GM21526 (cell line): ENCODE results near the gene SMPX.

Experiments used
- ATAC-seq: cut with Tn5 transposase; IDR thresholded peaks from one replicate; pipeline ENCODE4 v1.9.1; 2021; ENCODE audit warnings: moderate library complexity; ENCODE audit not compliant: unreplicated experiment, low FRiP score

The SMPX gene

DNA sequence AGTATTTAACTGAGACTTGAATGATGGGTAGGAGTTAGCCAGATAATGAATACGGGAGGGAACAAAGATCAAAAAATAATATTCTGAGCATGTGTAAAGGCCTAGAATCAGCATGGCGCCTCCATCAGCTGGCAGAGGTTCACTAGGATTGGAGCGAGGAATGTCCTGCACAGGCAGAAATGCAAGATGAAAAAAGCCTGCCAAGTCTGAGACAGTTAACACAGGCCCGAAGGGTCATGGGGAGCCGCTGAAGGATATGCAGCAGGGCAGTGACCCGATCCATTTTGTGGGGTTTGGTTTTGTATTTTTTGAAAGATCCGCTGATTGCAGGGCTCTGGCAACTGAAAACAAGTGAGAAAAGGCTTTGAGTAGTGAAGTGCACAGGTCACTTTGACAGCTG, 40.1 kb downstream of the SMPX start:
- ATAC-seq, result no peak

DNA sequence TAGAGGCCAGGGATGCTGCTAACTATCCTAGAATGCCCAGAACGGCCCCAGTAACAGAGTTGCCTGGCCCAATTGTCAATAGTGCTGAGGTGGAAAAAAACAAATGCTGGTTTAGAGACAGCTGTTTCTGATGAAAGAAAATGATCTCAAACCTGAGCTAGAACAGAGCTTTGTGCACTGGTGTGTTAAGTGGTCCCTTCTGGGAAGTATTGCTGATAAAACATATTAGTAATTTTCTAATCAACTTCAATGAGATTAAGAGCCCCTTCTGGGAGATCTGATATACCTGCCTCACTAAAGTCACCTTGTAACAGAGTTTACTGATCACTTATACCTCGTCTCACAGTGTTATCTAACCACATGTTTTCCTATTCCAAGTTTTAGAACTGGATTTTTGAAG, 42.1 kb downstream of the SMPX start:
- no peak for ATAC-seq

DNA sequence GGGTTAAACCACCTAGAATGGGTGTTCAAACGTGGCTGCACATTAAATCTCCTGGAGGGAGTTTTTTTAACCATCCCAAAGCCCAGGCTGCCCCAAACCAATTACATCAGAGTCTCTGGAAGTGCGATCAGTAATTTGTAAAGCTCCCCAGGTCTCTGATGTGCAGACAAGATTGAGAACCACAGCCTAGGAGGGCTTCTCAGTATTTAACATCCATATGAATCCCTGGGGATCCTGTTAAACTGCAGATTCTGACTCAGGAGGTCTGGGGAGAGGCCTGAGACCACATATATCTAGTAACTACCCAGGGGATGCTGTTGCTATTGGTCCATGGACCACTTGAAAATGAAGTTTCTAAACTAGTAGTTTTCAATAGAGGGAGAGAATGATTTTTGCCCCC, 42.6 kb downstream of the SMPX start:
- no peak for ATAC-seq

DNA sequence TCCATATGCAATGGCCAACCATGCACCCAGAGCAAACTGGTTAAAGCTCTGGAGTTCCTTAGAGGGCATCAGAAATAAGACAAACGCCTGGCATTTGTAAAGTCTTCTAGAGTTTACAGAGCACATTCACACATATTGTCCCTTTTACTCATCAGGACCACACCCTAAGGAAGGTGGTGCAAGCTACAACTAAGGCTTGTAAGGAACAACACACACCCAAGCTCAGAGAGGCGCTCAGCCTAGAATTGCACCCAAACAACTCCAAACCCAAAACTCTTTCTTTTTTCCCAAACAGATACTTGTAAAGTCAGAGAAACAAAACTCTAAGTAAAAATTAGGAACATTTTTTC, 46.1 kb downstream of the SMPX start:
- no peak for ATAC-seq

DNA sequence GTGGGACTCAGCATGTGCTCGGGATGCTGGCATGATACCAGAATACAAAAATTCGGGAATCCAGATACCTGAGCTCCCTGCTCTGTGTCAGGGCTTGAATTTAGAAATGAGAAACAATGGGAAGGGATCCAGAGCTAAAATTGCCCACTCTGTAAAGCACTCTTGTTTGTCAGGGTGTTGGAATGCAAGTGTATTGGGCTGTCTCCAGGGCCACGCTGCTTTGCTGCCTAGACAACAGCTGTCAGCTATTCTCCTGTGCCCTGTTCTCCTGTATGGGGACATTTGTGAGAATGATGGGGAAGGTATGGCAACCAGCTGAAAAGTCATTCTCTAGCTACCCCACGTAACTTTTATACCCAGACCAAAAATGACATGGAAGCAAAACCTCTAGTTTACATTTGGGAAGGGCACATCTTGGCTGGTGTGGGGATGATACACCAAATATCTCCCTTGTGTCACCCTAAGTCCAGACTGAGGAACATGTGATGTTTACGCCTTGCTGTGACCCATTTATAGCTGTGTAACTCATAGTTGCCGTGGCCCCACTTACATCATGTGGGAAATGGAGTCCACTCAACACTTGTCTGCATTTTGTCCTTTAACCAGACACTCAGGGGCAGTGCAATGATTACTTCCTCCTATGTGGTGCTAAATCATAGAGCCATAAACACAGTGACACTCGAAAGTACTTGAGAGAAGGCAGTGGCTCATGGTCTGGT, 46.6 kb downstream of the SMPX start:
- no peak for ATAC-seq

DNA sequence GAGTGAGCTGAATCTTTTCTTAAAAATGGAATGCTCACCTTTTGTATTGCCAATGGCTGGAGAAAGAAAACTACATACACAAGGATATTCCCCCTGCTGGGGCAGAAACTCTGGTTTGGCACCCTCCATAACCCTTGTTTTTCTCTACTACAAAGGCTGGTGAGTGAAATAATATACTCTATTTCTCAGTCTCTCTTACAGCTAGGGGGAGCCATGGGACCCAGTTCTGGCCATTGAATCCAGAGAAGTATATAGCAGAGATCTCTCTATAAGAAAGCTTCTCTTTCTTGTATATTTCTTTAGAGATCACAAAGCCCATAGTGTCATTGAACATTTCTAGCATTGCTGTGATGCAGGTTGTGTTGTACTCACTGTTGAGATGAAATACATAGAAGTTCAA, 49.8 kb downstream of the SMPX start:
- ATAC-seq, result no peak

DNA sequence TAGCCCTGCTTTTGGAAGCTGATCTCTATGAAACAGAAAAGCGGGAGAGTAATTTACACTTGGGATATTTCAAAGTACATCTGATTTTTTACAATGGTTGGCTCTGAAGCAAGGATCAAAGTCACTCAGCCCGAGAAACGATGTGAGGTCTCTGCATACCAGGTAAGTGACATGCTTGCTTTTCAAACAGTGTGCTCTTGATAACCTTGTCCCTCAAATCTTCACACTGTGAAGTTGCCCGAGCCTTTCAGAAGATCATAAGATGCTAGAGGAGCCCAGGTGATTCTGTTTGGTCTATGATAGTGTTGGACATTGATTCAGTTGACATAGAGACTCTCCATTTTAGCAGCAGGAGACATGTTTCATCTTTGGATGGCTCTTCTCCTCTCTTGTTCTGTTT, 52.7 kb downstream of the SMPX start:
- no peak for ATAC-seq

DNA sequence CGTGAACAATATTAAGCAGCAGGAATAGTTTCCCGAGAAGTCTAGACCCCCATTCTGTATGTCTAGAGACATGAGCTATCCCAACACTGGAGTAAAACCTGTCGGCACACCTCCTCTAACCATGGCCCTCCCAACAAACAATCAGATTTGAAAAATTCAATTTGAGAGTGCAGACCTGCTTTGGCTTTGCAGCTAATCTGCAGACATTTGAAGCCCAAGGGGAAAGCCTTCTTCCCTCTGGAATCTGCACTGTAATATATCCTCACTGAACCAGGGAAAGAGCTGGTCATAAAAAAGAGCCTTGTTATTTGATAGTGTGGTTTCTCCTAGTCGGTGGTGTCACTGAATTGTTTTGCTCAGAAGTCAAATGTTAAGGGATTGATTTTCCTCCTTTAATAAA, 55.2 kb downstream of the SMPX start:
- ATAC-seq, result no peak

DNA sequence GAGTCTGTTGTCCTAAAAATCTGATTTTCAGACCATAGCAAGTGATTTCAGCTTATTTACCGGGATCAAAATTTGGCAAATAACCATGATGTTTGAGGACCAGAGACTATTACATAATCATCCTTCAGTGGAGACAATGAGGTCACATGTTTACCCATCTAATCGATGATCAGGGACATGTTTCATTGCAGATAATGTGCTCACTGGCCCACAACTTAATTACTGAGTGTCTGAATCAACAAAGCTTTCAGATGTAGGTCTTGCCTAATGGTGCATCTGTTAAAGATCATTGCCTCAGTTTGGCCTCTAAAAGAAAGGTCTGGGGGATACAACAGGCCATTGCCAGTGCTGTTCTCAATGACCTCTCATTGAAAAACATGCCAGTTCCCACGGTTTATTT, 56.9 kb downstream of the SMPX start:
- no peak for ATAC-seq

DNA sequence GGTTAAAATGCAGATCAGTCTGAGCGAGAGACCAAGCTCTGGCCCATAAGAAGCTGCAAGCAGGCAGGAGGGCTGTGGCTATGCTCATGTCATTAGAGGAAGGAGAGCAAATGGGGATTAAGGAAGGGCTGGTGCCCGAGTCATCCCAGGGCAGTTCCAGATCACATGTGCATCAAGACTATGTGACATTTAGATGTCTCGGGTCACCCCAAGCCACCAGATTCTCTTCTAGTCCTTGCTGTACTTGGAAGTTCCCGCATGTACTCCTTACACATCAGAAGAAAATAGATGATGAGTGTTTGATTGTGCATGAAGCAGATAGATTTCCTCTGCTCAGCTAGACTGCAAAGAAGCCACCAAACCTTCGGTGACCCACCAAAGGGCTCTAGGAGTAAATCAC, 57.6 kb downstream of the SMPX start:
- no peak for ATAC-seq

DNA sequence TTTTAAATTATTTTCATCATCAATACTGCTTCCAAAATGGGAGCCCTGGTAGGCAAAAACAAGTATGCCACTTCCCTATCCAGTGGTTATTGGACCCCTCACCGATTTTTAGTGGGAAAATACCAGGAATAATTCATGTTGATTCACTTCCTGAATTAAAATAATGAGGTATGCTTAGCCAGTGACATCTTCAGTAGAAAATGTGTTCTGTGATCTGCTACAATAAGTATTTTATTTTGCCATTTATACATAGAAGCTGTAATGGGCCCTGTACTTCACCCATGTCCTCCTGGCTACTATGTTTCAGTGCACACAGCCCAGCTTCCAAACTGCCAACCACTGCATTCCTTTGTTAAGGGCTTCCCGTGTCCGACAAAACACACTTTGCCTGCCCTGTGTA, 58.8 kb downstream of the SMPX start:
- ATAC-seq, result no peak

DNA sequence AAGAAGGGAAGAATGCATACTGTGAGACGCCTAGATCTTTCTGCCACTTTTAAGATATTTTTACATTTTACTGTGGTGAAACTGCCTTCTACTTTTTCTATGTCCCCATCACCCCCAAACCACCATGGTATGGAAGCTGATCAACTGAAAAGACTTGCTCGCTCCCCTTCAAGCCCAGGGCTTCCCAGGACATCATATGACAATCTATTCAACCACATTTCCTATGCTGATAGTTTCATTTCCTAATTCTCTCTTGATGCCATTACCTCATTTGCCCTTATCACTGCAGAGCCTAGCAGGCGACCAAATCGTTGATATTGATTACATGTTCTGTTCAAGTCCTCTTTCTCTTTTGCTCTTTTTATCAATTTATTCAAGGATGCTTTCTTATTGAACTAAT, 59.6 kb downstream of the SMPX start:
- no peak for ATAC-seq

DNA sequence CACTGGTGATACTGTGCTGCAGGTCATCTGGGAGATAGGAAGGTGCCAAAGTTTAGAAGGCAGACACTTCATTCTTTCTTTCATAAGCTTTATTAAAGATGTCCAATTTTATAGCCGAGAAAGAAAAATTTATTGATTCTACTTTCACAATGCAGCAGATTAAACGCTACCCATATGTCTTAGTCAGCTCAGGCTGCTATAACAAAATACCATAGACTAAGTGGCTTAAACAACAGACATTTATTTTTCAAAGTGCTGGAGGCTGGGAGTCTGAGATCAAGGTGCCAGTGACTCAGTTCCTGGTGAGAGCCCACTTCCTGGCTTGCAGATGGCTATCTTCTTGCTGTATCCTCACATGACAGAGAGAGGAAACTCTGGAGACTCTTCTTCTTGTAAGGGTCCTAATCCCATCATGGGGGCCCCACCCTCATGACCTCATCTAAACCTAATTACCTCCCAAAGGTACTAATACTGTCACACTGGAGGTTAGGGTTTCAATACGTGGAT, 66.4 kb downstream of the SMPX start:
- ATAC-seq, result no peak

DNA sequence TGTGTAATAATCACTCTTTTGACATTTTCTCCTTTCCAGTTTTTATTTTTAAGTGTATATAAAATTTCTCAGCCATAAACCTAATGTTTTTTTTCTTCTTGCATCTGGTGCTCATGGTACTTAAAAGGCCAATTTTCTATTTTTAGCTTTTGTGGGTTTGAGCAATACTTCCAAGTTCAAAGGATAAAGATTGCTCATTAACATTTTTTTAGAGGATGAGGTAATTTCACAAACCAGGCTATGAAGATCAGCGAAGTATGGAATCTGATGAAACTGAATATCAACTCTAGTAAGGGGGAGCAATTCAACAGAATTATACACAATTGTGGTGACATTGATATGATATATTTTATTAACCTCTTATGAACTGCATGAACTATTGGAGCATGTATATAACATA, 74.0 kb downstream of the SMPX start:
- no peak for ATAC-seq

DNA sequence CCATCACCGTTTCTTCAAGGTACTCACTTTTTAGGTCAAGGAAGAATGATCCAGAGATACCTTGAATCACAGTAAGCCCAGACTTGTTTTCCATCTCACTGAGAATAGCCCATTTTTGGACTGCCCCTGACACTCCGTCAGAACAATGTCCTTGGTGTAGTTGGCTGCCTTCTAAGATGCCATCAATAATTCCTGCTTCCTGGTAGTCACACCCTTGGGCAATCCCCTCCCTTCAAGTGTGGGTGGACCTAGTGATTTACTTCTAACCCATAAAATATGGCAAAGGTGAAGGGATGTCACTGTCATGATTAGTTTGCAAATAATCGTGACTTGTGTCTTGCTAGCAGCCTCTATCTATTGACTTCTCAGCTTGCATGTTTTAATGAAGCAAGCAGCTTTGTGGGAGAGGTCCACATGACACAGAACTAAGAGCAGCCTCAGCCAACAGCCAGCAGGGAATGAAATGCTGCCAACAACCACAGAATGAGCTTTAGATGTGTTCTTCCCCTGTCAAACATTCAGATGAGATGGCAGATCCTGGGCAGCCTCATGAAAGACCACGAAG, 79.8 kb downstream of the SMPX start:
- ATAC-seq, result no peak

DNA sequence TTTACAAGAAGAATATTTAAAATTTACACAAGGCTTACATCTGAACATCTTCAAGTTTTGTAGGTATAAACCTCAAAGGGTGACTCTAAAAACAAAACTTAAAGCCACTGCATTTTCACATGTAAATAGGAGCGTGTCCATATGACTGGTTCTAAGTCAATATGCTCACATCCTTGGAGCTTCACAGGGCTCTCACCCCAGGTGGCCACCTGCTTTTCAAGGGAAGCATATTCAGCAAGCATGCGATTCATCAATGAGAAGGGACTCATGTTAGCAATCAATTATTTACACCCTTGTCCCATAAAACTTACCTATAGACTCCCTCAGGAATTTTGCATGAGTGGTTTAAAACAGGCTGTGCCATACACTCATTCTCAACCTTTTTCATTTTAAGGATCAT, 82.0 kb downstream of the SMPX start:
- no peak for ATAC-seq

DNA sequence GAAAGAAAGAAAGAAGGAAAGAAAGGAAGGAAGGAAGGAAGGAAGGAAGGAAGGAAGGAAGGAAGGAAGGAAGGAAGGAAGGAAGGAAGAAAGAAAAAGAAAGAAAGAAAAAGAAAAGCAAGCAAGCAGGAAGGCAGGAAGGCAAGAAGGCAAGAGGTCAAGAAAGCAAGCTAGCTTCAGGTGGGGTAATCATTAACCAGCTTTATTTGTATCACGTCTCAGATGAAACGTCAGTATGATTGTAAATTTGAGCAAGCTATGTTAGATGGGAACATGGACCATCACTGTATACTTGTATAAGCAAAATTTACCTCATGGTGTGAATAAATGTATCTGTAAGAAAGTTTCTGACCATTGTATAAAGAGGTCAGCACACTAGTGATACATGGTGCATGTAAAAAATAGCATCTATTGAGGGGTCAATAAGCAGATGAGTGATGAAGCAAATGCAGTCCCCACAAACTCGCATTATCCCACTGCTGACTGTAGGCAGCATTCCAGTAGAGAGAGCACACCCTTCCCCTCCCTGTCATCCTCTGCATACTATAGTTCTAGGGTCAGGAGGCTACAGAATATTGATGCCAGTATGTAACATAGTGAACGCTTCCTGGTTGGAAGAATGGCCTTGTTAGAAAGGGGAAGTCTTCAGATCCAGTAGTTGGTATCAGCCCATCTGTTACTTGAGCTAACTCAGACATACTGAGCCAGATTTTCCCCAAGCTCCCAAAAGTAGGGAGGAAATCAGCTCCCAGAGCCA, 83.3 kb downstream of the SMPX start:
- ATAC-seq, result no peak

DNA sequence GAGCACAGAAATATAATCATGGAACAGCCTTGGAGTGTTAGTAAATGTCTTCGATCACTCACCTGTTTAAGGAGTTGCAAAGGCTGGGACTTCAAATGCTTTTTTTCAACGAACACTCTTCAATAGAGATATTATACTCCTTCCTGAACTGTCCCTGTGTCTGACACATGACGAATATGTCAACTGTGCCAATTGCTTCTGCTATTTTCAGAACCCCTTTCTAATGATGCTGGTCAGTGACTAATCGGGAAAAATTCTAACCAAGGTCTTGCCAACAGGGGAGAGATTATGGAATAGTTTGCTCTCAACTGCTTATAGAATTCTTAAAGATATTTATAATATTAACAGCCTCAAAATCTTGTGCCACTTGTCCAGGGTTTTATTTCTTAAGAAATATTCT, 91.2 kb downstream of the SMPX start:
- ATAC-seq, result no peak

DNA sequence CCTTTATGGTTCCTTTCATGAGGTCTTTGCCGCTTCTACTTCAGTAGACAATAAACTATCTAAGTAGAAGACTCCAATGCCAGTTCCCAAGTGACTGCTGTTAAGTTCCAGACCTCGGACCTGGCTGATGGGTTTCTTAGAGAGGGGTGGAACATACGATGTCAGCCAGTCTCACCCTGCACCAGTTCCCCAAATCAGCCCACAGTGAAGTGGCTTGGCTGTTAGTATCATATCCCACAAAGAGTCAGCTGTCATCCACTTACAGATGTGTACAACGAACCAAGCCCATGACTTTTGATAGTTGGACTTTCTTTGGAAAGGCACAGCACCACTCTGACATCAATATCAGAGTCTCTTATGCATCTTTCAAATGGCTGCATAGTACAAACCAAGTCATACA, 91.7 kb downstream of the SMPX start:
- no peak for ATAC-seq

DNA sequence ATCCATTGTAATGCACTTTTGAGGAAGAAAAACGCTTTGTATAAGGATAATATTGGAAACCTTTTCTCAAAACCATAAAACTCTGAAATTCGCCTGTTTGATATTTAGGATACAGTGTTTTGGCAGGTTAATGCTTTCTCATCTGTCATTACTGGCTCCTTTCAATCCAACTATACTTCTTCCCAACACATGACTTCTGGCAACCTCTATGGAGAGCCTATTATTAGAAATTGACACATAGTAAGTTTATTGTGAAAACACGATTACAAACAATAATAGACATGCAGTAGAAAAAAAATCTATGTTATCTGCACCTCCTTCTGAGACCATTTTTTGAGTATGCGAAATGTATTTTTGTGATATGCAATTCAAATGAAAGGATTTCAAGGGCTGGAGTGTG, 95.2 kb downstream of the SMPX start:
- no peak for ATAC-seq

DNA sequence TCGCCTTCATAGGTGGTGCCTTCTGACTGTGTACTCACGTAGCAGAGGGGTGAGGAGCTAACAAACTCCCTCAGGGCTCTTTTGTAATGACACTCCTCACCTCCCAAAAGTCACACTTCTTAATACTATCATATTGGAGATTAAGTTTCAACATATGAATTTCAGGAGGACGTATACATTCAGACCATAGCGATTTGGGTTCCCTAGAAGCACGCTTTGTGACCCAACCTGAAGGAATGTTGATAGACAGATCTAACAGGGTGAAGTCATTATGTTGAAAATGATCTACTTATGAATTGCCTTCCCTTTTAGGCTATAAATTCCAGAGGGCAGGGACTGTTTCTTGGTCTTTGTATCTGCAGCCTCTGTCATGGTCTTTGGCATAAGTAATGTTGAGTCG, 96.6 kb downstream of the SMPX start:
- no peak for ATAC-seq

DNA sequence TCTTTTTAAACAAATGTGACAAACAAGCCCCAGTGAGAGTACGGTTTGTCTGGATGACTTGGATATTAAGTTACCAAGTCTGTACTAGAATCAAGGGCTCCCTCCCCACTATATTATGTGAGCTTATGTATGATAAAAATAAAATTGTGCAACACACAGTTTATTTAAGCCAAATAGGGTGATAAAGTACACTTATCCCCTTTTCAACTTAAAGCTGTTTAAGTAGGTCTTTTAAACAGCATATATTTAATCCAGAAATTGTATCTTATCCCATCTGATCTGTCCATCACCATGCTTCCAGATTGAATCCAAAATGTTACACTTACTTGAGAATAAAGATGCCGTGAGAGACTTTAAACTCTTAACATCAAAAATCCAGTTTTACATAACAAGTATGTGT, 97.8 kb downstream of the SMPX start:
- ATAC-seq, result no peak
